CD4-positive, alpha-beta T cell treated with Interleukin-4 for 1 hour (primary cell): ENCODE measurements around the gene PMEPA1.

Experiments
- DNase-seq, 2 donors: peaks; one replicate each; pipeline ENCODE4 v3.0.0-alpha.2; 2020 to 2022

The PMEPA1 gene

GRCh38 chr20:57675773-57676172 is 34.0 kb downstream of the PMEPA1 start:
- DNase-seq, result no peak

DNA sequence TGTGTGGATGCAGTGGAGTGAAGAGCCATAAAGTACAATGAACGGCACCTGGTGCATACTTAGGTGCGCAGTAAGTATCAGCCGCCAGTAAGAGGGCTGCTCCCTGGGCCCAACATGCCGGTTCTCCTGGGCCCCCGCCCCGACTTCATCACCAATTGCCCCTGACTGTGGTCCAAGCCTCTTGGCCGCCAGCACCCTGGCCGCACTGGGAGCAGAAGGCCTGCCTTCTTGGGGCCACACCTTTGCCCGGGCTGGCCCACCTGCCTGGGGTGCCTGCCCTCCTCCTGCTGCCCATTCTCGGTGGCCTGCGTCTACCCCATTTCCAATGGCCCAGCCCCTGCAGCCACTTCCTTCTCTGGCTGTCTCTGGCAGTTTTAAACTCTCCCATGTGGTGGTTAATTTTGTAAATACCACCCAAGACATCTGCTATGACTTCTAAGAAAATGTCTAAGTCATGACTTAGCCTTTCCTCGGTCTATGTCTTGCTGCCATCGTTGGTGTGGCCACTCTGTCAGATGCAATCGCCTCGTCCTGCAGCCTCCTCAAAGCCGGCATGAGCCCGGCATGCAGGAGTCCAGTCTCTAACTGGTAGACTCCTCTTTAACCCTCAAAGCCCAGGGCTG is 36.8 kb downstream of the PMEPA1 start:
- no peak for DNase-seq

- peak in 1 of 2 donors; percentile 56 for DNase-seq
Measured at GRCh38 chr20:57672164-57672563, 37.7 kb downstream of the PMEPA1 start.

GRCh38 chr20:57671662-57672061 is 38.2 kb downstream of the PMEPA1 start:
- DNase-seq, result no peak

GRCh38 chr20:57671072-57671391 is 38.8 kb downstream of the PMEPA1 start:
- DNase-seq, result no peak

GRCh38 chr20:57670288-57671071 is 39.3 kb downstream of the PMEPA1 start:
- no peak for DNase-seq

DNA sequence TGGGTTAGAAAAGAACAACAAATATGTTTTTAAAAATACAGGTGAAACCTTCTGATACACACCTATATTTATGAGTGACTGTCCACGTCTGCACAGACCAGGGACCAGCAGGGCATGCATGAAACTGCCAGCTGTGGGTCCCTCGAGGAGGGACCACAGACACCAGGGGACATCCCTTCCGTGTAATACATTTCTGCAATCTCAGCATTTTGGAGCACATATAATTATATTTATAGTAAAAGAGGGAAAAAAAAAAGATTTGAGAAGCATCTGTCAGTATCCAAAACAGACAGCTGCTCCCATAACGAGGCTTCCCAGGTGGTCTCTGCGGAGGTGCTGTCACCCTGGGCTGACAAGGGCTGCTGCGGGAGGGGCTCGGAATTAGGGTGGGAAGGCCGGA is 40.2 kb downstream of the PMEPA1 start:
- DNase-seq, result no peak

- no peak for DNase-seq
Measured at GRCh38 chr20:57667924-57668782, 41.7 kb downstream of the PMEPA1 start.

DNA sequence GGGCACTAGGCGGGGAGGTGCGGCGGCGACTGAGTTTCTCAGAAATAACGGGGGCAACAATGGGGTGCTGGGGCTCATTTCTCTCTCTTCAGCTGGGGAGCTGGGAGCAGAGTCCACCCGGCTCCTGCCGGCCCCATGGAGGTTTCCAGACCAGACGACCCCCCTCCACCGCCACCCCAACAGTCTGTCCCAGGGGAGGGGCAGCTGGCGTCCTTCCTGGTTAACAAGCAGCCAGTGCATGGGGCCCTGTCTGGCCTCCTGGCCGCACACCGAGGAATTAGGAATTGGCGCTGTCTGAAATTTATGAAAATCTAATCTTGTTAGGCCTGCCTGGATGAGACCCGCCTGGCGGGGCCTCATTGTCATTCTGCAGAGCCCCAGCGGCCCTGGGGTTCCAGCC is 42.4 kb downstream of the PMEPA1 start:
- DNase-seq, result no peak

DNA sequence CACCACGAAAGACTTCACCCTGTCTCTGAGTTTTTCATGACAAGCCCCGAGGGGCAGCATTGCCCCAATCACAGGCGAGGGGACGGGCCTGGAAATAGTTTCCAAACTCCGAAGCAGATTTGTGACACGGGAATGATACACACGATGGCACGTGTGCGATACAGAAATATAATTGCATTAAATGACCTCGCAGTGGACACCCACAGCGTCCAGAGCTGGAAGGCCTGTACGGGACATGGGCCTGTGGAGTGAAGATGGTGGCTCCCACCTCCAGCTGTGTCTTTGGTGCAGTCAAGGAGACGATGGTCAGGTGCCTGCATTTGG is 43.0 kb downstream of the PMEPA1 start:
- DNase-seq, result no peak

DNA sequence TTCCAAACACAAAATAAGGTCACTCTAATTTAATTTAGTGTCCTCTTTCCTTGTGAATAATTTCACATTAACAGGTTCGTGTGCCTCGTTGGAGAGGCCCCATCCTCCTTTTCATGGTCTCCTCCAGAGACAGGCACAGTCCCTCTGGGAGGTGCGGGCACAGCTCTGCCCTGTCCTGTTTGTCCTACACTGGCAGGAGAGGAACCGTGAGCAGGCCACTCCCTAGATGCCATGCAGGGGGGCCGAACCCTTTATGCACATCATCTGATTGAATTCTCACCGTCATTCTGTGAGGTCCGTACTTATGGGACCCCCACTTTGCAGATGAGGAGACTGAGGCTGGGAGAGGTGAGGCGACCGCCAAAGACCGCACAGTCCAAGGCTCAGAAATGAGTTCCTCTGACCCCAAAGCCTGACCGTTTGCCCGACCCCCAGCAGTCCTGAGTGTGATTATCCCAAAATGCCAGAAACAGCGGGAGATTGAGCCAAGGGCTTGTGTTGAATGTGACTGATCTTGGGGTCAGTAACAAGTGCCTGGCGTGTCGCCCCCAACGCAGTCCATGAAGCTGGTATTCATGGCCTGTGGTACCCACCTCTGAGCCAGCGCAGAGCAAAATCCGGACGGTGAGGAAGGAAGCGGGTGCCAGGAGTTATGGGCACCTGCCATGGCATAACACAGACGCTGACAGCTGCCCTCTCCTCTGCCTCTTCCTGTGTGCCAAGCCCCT is 43.5 kb downstream of the PMEPA1 start:
- no peak for DNase-seq

- no peak for DNase-seq
Measured at GRCh38 chr20:57665589-57665971, 44.2 kb downstream of the PMEPA1 start.

DNA sequence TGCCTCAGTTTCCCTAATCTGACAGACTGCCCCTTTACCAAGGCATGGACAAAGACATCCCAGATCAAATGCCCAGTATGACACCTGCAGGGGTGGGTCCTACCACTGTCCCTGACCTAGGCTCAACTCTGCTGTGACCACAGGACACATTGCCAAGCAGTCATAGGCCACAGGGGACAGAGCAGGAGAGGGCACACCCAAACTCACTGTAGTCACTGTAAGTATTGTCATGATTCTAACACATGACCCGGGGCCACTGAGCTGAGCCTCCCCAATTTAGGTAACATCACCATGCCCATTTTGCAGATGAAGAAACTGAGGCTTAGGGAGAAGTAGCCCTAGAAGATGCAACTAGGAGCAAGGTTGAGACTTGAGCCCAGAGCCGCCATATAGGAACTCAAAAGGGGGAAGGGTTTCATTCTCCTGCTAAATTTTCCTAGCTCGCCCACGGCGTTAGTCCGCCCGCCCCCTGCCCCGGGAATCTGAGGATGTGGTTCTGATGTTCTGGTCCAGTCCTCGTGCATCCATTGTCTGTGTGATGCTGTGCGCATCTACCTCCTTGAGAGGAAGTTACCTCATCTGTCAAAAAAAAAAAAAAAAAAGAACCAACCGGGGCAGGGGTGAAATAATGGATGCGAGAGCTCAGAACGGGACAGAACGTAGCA is 44.8 kb downstream of the PMEPA1 start:
- DNase-seq, result no peak

DNA sequence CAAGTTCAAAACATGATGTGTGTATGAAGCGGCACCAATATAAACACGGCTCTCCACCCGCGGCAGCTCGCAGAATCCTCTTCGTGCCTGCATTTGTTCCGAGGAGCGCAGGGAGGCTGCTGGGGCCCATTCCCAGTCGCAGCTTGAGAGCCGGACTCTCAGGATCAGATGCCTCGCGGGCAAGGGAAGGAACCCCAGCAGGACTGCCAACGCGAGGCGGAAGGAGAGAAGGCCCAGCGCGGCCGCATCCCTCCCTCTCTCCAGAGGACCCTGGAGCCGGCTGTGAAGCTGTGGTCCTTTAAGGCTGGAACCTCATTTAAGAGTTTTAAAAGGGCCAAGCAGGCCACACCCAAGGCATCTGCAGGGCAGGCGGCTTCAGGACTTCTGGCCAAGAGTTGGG is 45.3 kb downstream of the PMEPA1 start:
- DNase-seq, result no peak

DNA sequence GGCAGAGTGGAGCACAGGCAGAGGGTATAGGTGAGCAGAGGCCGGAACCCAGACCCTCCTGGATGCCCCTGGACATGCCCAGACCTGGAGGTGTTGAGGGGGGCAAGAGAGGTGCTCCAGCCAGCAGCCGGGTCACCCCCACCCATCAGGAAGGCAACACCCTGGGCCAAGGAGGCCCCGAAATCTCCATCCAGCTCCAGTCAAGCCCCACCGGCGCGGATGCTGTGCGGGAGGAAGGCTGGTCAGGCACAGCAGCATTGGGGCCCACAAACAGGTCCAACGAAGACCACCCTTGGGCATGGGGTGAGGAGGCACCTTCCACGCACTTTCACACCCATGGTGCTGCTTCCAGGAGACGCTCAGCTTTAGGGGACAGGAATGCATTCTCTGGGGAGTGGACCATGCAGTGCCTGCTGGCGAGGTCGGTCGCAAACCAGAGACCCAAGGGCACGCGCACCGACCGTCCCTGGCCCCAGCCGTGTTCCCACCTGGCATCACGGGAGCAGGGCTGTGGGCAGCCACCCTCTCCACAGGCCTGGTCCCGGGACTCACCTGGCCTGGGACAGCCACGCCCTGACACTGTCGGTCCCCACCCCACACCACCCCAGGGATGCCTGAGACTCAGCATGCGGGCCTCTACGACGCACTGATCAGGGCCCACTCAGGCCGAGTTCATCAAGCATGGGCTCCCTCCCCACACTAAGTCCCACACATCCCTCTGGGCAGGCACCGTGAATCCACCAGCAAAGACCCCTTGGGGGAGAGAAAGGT is 45.9 kb downstream of the PMEPA1 start:
- DNase-seq, result peak in 1 of 2 donors; percentile 6

- peak in 1 of 2 donors; percentile 7 for DNase-seq
Measured at GRCh38 chr20:57663241-57663640, 46.6 kb downstream of the PMEPA1 start.

- peak in 1 of 2 donors; percentile 3 for DNase-seq
Measured at GRCh38 chr20:57662456-57663240, 47.2 kb downstream of the PMEPA1 start.

- peak in 1 of 2 donors; percentile 3 for DNase-seq
Measured at GRCh38 chr20:57661746-57662455, 47.9 kb downstream of the PMEPA1 start.

- peak in 1 of 2 donors; percentile 7 for DNase-seq
Measured at GRCh38 chr20:57660922-57661745, 48.7 kb downstream of the PMEPA1 start.
